Measurements from ENCODE around the gene ZNF385D. TPM values are rescaled to one million over a fixed set of nuclear protein-coding genes. Genes with fewer than 3 reads are reported as not detected.

The ZNF385D gene
- total and polyA plus RNA-seq, 12 donors, result 0.09 to 1.3 (median 0.63) TPM

DNA sequence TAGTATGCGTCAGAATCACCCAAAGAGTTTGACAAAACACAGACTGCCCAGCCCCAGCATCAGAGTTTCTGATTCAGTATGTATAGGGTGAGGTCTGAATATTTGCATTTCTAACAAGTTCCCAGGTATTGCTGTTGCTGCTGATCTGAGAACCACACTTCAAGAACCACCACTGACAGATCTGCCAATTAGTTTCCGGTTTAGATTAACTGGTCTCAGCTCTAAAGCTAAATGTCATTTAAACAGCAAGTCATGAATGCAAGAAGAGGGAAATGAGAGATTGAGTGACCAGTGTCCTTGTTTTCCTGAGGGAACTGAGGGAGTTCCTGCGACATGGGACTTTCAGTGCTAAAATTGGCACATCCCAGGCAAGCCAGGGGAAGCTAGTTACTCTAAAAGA, 305.0 kb downstream of the ZNF385D start:
- no peak for TF ChIP-seq POLR2A (IDR thresholded peaks at IDR 0.05)
- TF ChIP-seq, protein P1, sequence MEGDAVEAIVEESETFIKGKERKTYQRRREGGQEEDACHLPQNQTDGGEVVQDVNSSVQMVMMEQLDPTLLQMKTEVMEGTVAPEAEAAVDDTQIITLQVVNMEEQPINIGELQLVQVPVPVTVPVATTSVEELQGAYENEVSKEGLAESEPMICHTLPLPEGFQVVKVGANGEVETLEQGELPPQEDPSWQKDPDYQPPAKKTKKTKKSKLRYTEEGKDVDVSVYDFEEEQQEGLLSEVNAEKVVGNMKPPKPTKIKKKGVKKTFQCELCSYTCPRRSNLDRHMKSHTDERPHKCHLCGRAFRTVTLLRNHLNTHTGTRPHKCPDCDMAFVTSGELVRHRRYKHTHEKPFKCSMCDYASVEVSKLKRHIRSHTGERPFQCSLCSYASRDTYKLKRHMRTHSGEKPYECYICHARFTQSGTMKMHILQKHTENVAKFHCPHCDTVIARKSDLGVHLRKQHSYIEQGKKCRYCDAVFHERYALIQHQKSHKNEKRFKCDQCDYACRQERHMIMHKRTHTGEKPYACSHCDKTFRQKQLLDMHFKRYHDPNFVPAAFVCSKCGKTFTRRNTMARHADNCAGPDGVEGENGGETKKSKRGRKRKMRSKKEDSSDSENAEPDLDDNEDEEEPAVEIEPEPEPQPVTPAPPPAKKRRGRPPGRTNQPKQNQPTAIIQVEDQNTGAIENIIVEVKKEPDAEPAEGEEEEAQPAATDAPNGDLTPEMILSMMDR (IDR thresholded peaks at IDR 0.05), result no peak
- H3K4me1 ChIP-seq (replicated peaks in 1 of 2), result no peaks in the 10 kb centered on the region
- WGBS, 4 donors, result 66 to 74% (median 70%) methylated on average over 3 of the region's 3 CpGs
- no peak overlapping the region for H3K4me3 ChIP-seq
- H3K27ac ChIP-seq, result no peak overlapping the region
- H3K27me3 ChIP-seq, result no peaks in the 10 kb centered on the region
- H3K9me3 ChIP-seq (replicated peaks in 1 of 3), result no peaks in the 10 kb centered on the region
- H3K36me3 ChIP-seq (replicated peaks in 1 of 2), result no peaks in the 10 kb centered on the region
- no peak for DNase-seq
- intact Hi-C loops (cut with DNase I), result no loop called here

DNA sequence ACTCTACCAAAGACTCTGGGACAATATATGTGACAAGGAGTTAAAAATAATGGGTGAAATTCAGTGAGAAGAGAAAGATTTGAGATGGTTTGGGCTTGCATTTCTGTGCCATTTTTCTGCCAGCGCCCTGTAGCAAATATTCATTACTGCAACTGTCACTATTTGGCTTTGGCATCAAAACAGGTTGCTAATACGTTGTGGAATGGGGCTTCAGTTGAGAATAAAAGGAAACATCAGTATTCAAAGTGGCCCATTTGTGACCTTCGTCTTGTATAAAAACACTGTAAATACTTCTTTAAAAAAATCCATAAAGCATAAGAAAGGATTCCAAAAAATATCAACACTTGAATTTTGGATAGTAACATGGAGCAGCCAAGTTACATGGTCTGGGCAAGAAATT, 309.2 kb downstream of the ZNF385D start:
- intact Hi-C loops (cut with DNase I), result no loop called here
- Histone ChIP-seq H3K9me3 (replicated peaks in 1 of 3) (no peaks in the 10 kb centered on the region), H3K4me1 (replicated peaks in 1 of 2) (no peaks in the 10 kb centered on the region), H3K27me3 (no peaks in the 10 kb centered on the region), H3K27ac (no peak overlapping the region), H3K4me3 (no peak overlapping the region), H3K36me3 (replicated peaks in 1 of 2) (no peaks in the 10 kb centered on the region)
- DNase-seq, result no peak
- WGBS, 4 donors, result 66 to 78% (median 74%) methylated on average over 3 of the region's 3 CpGs
- TF ChIP-seq, protein P1 (IDR thresholded peaks at IDR 0.05), result no peak
- TF ChIP-seq POLR2A (IDR thresholded peaks at IDR 0.05), result no peak

DNA sequence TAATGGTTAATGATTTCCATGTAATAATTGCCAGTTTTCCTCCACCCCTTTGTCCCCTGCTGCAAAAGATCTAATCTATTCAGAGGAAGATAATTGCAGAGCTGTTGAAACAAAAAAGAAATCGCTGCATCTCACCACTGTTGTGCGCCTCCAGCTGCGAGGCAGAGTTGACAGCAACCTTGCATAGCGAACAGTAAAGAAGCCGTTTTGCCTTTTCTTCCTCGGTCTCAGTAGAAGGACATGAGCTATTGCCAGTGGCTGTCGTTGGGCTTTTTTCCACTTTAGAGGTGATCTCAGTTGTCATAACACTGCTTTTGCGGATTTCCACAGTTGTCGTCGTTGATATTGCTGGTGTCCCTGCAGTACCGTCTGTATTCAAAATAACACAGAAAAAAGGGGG, 314.2 kb downstream of the ZNF385D start:
- H3K27ac ChIP-seq, result no peak overlapping the region
- intact Hi-C loops (cut with DNase I), result no loop called here
- H3K27me3 ChIP-seq, result no peaks in the 10 kb centered on the region
- no peak for DNase-seq
- H3K36me3 ChIP-seq (replicated peaks in 1 of 2), result no peaks in the 10 kb centered on the region
- 58 to 76% (median 71%) methylated on average over 11 of the region's 11 CpGs for WGBS, 4 donors
- H3K4me3 ChIP-seq, result no peak overlapping the region
- TF ChIP-seq POLR2A (IDR thresholded peaks at IDR 0.05), result no peak
- TF ChIP-seq, protein P1 (IDR thresholded peaks at IDR 0.05), result no peak
- H3K4me1 ChIP-seq (replicated peaks in 1 of 2), result no peaks in the 10 kb centered on the region
- no peaks in the 10 kb centered on the region for H3K9me3 ChIP-seq (replicated peaks in 1 of 3)

DNA sequence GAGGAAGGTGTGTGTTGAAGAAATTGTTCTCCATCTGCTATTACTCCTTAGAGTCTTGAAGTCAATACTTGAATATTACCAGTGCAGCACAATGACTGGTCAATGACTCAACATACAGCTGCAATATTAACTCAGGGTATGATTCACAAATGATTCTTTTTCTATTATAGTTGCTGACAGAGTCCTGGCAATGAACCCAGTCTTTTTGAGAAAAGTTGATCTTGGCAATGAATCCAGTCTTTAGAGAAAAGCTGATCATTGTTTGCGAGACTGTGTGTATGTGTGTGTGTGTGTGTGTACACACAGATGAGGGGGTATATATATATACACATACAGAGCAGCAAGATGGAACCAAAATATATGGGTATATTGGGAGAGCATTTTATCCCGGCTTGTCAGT, 315.1 kb downstream of the ZNF385D start:
- Histone ChIP-seq H3K27me3 (no peaks in the 10 kb centered on the region), H3K4me1 (replicated peaks in 1 of 2) (no peaks in the 10 kb centered on the region), H3K4me3 (no peak overlapping the region), H3K27ac (no peak overlapping the region), H3K9me3 (replicated peaks in 1 of 3) (no peaks in the 10 kb centered on the region), H3K36me3 (replicated peaks in 1 of 2) (no peaks in the 10 kb centered on the region)
- intact Hi-C loops (cut with DNase I), result no loop called here
- TF ChIP-seq POLR2A (IDR thresholded peaks at IDR 0.05), result no peak
- TF ChIP-seq, protein P1 (IDR thresholded peaks at IDR 0.05), result no peak
- peak in 2 of 7 donors; percentile 2 to 7 for DNase-seq
- 51 to 66% (median 59%) methylated on average over 2 of the region's 2 CpGs for WGBS, 4 donors
